ENCODE measurements around the gene PAGE5.

PAGE5 gene, protein sequence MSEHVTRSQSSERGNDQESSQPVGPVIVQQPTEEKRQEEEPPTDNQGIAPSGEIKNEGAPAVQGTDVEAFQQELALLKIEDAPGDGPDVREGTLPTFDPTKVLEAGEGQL

DNA sequence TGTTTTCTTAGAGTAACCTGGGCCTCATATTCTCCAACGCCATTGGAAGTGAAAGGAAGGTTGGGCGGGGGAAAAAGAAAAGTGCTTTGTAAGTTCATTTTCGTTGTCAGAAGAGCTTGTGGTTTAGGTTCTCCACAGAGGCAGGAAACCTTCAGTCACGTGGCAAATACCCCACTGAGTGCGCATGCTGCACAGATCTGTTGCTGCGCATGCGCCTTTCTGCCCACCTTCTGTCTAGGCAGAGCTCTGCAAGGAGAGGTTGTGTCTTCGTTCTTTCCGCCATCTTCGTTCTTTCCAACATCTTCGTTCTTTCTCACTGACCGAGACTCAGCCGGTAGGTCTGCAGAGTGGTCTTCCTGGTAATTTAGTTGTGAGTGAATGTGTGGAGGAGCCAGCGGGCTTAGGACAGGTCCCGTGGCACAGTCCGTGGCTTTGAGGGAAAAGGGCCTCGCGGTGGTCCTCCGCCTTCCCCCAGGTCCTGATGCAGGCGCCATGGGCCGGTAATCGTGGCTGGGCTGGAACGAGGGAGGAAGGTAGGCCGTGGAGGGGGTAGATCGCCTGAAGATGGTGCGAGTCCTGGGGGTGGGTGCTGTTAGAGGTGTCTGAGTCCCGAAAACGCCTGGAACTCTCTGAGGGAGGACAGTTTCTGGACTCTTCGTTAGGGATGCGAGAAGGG lies at the start of gene PAGE5:
PAGE5 (plus strand) TSS at position 228 of the 676 bp plus-strand sequence. CDS start 1,037 bp downstream, outside the sequence.
- no peak for DNase-seq

DNA sequence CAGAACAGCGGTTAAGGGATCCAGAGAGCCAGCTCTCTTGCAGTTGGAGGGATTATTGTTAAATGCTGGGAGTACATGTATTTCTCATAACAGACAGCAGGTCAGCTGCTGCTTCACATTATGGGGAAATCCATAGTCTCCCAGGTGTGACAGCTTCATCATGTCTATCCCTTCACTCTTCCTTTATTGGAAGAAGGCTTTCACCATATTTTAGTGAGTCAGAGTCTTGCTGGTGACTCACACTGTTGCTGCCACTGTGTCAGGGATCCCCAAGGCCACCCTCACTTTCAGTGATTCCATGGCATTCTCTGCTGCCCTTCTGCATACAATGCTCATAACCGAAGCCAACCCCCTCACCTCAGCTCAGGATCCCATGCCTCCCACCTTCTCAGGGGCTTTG lies 32.9 kb upstream of the PAGE5 start:
- no peak for DNase-seq

DNA sequence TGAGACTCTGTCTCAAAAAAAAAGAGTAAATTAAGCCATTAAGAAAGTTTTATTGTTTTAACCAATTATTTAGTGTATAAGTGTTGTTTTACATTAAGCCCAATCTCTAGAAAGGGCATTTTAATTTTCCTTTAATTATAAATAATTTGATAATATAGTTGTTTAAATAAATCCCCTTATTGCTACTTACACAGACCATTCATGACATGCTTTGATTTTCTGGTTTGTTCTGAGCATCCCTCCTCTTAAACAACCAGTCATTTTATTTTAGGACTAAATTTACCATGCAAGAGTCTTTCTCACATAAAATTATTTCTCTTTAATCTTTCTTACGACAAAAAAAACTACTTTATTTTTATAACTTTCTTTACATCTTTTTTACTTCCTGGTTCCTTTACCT lies 23.5 kb upstream of the PAGE5 start:
- no peak for DNase-seq

DNA sequence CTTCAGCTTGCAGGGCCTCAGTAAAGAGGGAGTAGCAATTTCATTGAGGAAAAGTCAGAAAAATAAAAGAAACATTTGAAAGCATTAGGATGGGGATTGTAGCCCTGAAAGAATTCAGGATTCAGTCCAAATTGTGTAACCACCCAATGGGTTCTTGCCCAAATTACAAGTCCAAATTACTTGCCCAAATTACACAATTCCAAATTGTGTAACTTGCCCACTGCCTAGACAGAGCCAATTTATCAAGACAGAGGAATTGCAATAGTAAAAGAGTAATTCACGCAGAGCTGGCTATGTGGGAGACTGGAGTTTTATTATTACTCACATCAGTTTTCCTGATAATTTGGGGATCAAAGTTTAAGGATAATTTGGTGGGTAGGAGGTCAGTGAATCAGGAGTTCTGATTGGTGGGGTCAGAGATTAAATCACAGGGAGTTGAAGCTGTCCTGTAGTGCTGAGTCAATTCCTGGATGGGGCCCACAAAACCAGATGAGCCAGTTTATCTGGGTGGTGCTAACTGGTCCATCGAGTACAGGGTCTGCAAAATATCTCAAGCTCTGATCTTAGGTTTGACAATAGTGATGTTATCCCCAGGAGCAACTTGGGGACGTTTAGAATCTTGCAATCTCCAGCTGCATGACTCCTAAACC lies 18.1 kb upstream of the PAGE5 start:
- no peak for DNase-seq

DNA sequence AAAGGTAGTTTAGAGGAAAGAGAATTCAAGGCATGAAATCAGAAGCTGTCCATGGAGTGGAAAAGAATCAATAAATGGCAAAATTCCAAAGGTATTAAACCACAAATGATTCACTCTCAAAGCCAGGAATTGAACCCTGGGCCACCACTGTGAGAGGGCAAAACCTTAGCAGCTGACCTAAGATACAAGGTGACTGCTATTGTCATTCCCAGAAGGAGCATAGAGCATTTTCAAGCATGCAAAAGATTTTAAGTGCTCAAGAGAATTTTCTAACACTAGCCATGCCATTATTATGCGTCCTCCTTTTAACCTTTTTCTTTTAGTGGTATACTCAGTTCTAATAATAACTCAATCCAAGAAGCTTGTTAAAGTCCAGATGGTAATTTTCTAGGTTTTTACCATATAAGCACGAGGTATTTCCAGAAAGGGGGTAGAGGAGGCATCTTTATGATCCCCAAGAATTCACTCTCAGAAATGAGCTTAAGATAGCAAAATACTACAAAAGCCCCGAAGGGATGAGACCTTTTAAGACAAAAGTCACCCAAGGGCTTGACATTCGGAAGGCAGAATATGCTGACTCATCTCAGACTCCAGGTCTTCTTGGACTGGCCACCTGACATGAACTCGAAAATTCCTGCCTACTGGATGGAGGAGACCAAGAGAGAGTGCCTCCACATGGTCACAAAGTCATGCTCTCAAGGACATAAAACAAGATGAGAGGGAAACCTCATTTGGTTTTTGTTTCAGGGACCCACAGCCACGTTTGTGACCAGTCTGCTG lies 13.8 kb upstream of the PAGE5 start:
- DNase-seq, result no peak

DNA sequence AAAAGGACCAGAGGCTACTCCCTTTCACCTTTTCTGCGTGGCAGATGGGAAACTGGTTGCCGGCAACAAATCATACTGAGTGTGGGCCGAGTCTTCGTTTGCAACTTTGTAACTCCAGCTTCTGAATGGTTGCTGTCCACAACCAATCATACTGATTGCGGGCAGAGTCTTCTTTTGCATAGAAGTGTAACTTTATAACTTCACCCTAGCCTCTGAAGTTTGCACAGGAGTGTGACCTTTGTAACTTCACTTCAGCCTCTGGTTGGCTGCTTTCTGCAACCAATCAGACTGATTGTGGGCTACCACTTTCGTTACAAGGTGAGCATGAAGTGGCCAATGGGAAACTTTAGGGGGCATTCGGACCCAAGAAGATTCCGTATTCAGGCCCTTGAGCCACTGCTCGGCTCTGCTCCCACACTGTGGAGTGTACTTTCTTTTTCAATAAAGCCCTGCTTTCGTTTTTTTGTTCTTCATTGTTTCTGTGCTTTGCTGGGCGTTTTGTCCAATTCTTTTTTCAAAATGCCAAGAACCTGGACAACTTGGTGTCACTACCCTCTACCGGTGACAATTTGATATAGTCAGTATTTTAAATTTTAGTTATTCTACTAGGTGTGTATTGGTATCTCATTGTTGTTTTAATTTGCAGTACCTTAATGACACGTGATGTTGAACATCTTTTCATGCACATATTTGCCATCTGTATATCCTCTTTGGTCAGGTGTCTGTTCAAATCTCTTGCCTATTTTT lies 9.0 kb upstream of the PAGE5 start:
- no peak for DNase-seq

DNA sequence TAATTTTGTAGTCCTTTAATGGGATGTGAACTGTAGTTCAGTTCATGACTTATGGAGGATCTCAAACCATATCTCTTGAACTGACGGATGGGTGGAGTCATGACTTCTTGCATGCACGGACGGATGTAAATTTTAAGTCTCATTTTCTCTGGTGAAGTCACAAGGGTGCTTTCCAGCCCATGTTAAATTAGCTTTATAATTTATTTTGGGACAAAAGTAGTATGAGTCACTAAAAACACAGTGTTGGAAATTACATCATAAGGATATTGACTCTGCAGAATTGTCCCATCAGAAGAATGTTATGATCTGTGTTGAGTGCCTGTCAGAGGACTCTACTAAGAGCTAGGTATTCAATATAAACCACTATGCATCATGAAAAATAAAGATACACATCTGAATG lies 6.8 kb upstream of the PAGE5 start:
- DNase-seq, result no peak

DNA sequence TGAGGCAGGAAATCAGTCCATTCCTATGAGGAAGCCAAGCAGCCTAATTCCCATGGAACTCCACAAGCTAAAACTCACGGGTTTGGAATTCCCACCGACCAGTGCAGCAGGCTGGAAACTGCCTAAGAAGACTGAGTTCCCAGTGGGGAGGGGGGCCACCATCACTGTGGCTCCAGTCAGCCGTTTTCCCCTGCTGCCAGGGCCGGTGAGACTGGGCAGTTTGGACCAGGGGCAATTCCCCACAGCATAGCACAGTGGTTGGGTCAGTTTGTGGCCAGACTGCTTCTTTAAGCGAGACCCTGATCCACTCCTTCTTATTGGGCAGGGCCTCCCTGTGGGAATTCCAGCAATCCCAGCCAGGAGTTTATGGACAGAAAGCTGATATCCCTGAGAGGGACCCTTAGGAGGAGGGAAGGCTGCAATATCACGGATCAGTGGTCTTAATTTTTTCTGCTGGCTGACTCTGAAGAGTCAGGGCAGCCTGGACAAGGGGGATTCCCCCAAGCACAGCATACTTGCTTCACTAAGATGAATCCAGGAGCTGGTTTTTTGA lies 20.7 kb downstream of the PAGE5 start:
- no peak for DNase-seq

DNA sequence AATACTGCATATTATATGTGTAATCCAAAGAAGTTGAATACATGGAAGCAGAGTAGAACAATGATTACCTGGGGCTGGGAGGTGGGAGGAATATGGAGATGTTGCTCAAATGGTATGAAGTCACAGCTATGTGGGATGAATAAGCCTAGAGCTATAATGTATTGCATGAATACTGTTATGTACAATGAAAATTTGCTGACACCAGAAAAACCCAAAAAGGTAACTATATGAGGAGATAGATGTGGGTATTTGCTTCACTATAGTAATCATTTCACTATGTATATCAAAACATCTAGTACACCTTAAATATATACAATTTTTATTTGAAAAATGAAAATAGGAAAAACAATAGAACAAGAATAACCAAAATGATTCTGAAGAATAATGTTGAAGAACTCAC lies 33.4 kb downstream of the PAGE5 start:
- DNase-seq, result no peak

DNA sequence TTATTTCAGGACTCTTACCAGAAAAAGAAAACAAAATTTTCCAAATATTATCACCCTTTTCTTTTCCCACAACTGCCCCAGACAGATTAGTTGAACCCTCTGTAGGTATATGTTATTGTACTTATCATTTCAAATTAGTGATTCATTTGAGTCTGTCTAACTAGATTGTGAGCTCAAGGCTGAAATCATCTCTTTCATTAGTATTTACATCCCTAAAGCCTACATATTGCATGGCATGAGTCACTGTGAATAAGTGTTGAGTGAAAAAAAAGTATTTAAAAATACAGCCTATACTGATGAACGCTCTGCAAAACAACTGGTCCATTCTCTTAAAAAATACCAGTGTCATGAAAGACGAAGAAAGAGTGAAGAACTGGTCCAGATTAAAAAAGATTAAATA lies 40.7 kb downstream of the PAGE5 start:
- DNase-seq, result no peak

DNA sequence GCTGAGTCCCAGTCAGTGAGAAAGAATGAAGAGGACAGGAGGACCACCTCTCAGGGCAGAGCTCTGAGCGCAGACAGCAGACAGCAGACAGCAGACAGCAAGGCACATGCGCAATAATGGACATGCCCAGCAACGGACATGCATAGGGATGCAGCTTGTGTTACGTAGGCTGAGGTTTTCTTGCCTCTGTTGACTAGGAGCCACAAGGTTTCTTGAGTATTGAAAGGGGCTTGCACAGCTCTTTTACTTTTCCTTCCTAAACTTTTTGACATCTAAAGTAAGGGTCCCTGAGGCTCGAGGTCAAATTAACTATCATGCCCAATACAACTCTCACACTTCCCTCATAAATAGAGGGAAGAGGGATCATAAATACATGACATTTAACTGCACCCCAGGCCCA lies 44.7 kb downstream of the PAGE5 start, which contains the start of gene PAGE3:
PAGE3 (minus strand) TSS at position 101 of the 400 bp plus-strand sequence. CDS start 1,013 bp downstream, outside the sequence.
- DNase-seq, result no peak

All from NCI-H2171 (cell line).